Measurements from ENCODE around the gene ZNF740.

DNA sequence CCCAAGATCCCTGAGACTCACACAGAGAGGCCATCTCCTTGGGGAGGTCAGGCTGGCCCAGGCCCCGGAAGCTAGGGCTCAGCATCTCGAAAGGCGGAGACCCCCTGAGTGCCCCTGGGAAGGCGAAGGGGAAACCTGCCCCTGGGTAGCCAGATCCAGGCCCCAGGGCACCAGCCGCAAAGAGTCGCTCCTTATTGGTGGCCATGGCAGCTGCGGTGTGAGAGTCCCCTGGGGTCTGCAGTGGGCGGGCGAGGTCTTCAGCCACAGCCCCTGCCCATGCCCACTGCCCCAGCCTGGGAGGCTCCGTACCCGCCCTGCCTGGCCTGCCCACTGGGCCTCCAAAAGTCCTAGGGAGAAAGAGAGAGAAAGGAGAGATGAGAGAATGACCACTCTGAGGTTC is 46.8 kb downstream of the ZNF740 start:
- no peak for TF ChIP-seq POLR2A (IDR thresholded peaks at IDR 0.05)
- TF ChIP-seq, protein P1, sequence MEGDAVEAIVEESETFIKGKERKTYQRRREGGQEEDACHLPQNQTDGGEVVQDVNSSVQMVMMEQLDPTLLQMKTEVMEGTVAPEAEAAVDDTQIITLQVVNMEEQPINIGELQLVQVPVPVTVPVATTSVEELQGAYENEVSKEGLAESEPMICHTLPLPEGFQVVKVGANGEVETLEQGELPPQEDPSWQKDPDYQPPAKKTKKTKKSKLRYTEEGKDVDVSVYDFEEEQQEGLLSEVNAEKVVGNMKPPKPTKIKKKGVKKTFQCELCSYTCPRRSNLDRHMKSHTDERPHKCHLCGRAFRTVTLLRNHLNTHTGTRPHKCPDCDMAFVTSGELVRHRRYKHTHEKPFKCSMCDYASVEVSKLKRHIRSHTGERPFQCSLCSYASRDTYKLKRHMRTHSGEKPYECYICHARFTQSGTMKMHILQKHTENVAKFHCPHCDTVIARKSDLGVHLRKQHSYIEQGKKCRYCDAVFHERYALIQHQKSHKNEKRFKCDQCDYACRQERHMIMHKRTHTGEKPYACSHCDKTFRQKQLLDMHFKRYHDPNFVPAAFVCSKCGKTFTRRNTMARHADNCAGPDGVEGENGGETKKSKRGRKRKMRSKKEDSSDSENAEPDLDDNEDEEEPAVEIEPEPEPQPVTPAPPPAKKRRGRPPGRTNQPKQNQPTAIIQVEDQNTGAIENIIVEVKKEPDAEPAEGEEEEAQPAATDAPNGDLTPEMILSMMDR (IDR thresholded peaks at IDR 0.05), result no peak
- TF ChIP-seq EP300 (IDR thresholded peaks at IDR 0.05), result no peak
- no peak for TF ChIP-seq POLR2AphosphoS5 (IDR thresholded peaks at IDR 0.05)

Measured in gastroesophageal sphincter (tissue), 3 donors.